Loucy (cell line): Measurements from ENCODE around the gene SLC22A23.

ENCODE experiments used
- H2AFZ ChIP-seq: fragments of 200-600 bp; sonication (generic); 2 replicates; pipeline ENCODE4 v1.6.0; 2016; ENCODE audit warnings: antibody characterized with exemption, mild to moderate bottlenecking, low read length, moderate library complexity
- H3F3A ChIP-seq: fragments of 200-600 bp; 2 replicates; pipeline ENCODE4 v1.6.0; 2016; ENCODE audit warnings: antibody characterized with exemption, low read depth, mild to moderate bottlenecking
- H3K27me3 ChIP-seq: fragments of 200-600 bp; sonication (generic); 2 replicates; pipeline ENCODE4 v1.6.1; 2014; ENCODE audit warnings: low read length, mild to moderate bottlenecking; ENCODE audit not compliant: insufficient read depth, poor library complexity, severe bottlenecking
- H3K36me3 ChIP-seq: fragments of 200-600 bp; sonication (generic); 2 replicates; pipeline ENCODE4 v1.6.1; 2016; ENCODE audit warnings: low read length; ENCODE audit not compliant: insufficient read depth
- H3K4me1 ChIP-seq: fragments of 200-600 bp; sonication (generic); 2 replicates; pipeline ENCODE4 v1.5.1; 2014; ENCODE audit warnings: low read length, mild to moderate bottlenecking; ENCODE audit not compliant: insufficient read depth, poor library complexity, severe bottlenecking
- H3K4me2 ChIP-seq: fragments of 200-600 bp; sonication (generic); 2 replicates; pipeline ENCODE4 v1.6.0; 2014; ENCODE audit warnings: antibody characterized with exemption, low read length, low read depth, mild to moderate bottlenecking; ENCODE audit not compliant: poor library complexity, severe bottlenecking
- H3K4me3 ChIP-seq: fragments of 200-600 bp; sonication (generic); 2 replicates; pipeline ENCODE4 v1.5.1; 2014; ENCODE audit warnings: low read length, mild to moderate bottlenecking, mixed read lengths; ENCODE audit not compliant: poor library complexity, severe bottlenecking
- H3K79me2 ChIP-seq: fragments of 200-600 bp; sonication (generic); 2 replicates; pipeline ENCODE4 v1.6.1; 2014; ENCODE audit warnings: low read length; ENCODE audit not compliant: insufficient read depth
- H3K9ac ChIP-seq: fragments of 200-600 bp; sonication (generic); 2 replicates; pipeline ENCODE4 v1.6.0; 2014; ENCODE audit warnings: mild to moderate bottlenecking, low read depth, low read length, moderate library complexity; ENCODE audit not compliant: poor library complexity, severe bottlenecking
- H3K9me2 ChIP-seq: fragments of 200-600 bp; sonication (generic); replicated peaks from 2 replicates; pipeline ENCODE4 v1.6.1; 2016; ENCODE audit warnings: low read depth, low read length, mixed read lengths
- H3K9me3 ChIP-seq: fragments of 200-600 bp; sonication (generic); 2 replicates; pipeline ENCODE4 v1.6.1; 2014; ENCODE audit warnings: mild to moderate bottlenecking, antibody characterized with exemption, low read length, low read depth; ENCODE audit not compliant: insufficient read depth
- H4K20me1 ChIP-seq: fragments of 200-600 bp; sonication (generic); 2 replicates; pipeline ENCODE4 v1.6.0; 2014; ENCODE audit warnings: antibody characterized with exemption, low read length, mild to moderate bottlenecking; ENCODE audit not compliant: insufficient read depth, poor library complexity, severe bottlenecking
- CTCF ChIP-seq: fragments of 200-600 bp; sonication (generic); conservative IDR thresholded peaks from 2 replicates; pipeline ENCODE4 v1.5.1; 2014; ENCODE audit warnings: mild to moderate bottlenecking, antibody characterized with exemption, low read length
- EZH2phosphoT487 ChIP-seq: fragments of 200-600 bp; IDR thresholded peaks from 2 replicates; pipeline ENCODE4 v1.6.1; 2018; ENCODE audit warnings: antibody characterized with exemption, mild to moderate bottlenecking, moderate library complexity, borderline replicate concordance

The SLC22A23 gene

GRCh38 chr6:3499603-3500002, 42.8 kb upstream of the SLC22A23 start:
- no peak overlapping the region for H3K9ac ChIP-seq
- no peaks in the 10 kb centered on the region for H3K9me2 ChIP-seq
- TF ChIP-seq CTCF (no peak), EZH2phosphoT487 (no peak)
- no peak overlapping the region for H3K4me3 ChIP-seq
- H4K20me1 ChIP-seq = no peaks in the 10 kb centered on the region
- H3K9me3 ChIP-seq = no peaks in the 10 kb centered on the region
- no peak overlapping the region for H3K4me2 ChIP-seq
- H3K36me3 ChIP-seq = no peaks in the 10 kb centered on the region
- H3F3A ChIP-seq = no peaks in the 10 kb centered on the region
- H3K27me3 ChIP-seq = no peaks in the 10 kb centered on the region
- H3K79me2 ChIP-seq = no peaks in the 10 kb centered on the region
- no peak overlapping the region for H2AFZ ChIP-seq
- H3K4me1 ChIP-seq = no peaks in the 10 kb centered on the region

GRCh38 chr6:3496395-3496794, 39.5 kb upstream of the SLC22A23 start:
- Histone ChIP-seq H2AFZ (no peak overlapping the region), H3K9ac (no peak overlapping the region), H3K4me2 (no peak overlapping the region), H3K9me3 (no peaks in the 10 kb centered on the region), H3K79me2 (no peaks in the 10 kb centered on the region), H3K27me3 (no peaks in the 10 kb centered on the region), H3F3A (no peaks in the 10 kb centered on the region), H3K36me3 (no peaks in the 10 kb centered on the region), H4K20me1 (no peaks in the 10 kb centered on the region), H3K4me1 (no peaks in the 10 kb centered on the region), H3K4me3 (no peak overlapping the region), H3K9me2 (no peaks in the 10 kb centered on the region)
- TF ChIP-seq CTCF (no peak), EZH2phosphoT487 (no peak)

GRCh38 chr6:3494391-3495100, 37.7 kb upstream of the SLC22A23 start:
- H3F3A ChIP-seq = no peaks in the 10 kb centered on the region
- TF ChIP-seq CTCF (no peak), EZH2phosphoT487 (no peak)
- H3K9me2 ChIP-seq = no peaks in the 10 kb centered on the region
- no peaks in the 10 kb centered on the region for H4K20me1 ChIP-seq
- no peaks in the 10 kb centered on the region for H3K9me3 ChIP-seq
- H3K4me3 ChIP-seq = no peak overlapping the region
- H3K4me2 ChIP-seq = no peak overlapping the region
- H3K36me3 ChIP-seq = no peaks in the 10 kb centered on the region
- no peaks in the 10 kb centered on the region for H3K79me2 ChIP-seq
- no peaks in the 10 kb centered on the region for H3K4me1 ChIP-seq
- no peak overlapping the region for H2AFZ ChIP-seq
- H3K27me3 ChIP-seq = no peaks in the 10 kb centered on the region
- no peak overlapping the region for H3K9ac ChIP-seq
